CD14-positive monocyte (primary cell): ENCODE measurements around the gene KIAA1549. TPM values are rescaled to one million over a fixed set of nuclear protein-coding genes. Genes with fewer than 3 reads are reported as not detected.

ENCODE experiments used
- DNase-seq, 3 donors: peaks; one replicate each; pipeline ENCODE4 v3.0.0-alpha.2; 2011 to 2022
- H2AFZ ChIP-seq: 2 replicates; pipeline ENCODE4 v1.6.0; 2012; ENCODE audit warnings: mild to moderate bottlenecking, low read depth, low read length, inconsistent platforms; ENCODE audit not compliant: insufficient read depth, poor library complexity, severe bottlenecking
- H3K27ac ChIP-seq, 2 donors: 1 replicate in 1 of 2; 2 replicates in 1 of 2; pipeline ENCODE4 v1.5.1; 2012 to 2013; ENCODE audit warnings: low read length in 2 of 2, control low read depth in 1 of 2, inconsistent platforms in 1 of 2, low read depth in 1 of 2, mild to moderate bottlenecking in 1 of 2
- H3K27me3 ChIP-seq, 2 donors: one replicate each; pipeline versions ENCODE4 v1.6.0 to v1.6.1; 2011 to 2013; ENCODE audit warnings: low read length in 2 of 2; ENCODE audit not compliant: control insufficient read depth in 2 of 2, insufficient read depth in 2 of 2
- H3K36me3 ChIP-seq, 2 donors: replicated peaks in 1 of 2; 1 replicate in 1 of 2; 2 replicates in 1 of 2; pipeline versions ENCODE4 v1.5.1 to v1.6.1; 2012 to 2013; ENCODE audit warnings: low read length in 2 of 2, control low read depth in 1 of 2, inconsistent platforms in 1 of 2, mild to moderate bottlenecking in 1 of 2; ENCODE audit not compliant: insufficient read depth in 2 of 2, control insufficient read depth in 1 of 2
- H3K4me1 ChIP-seq, 2 donors: 1 replicate in 1 of 2; 2 replicates in 1 of 2; pipeline versions ENCODE4 v1.5.1 to v1.6.1; 2012 to 2013; ENCODE audit warnings: low read length in 2 of 2, control low read depth in 1 of 2, inconsistent platforms in 1 of 2, mild to moderate bottlenecking in 1 of 2, moderate library complexity in 1 of 2; ENCODE audit not compliant: insufficient read depth in 2 of 2, control insufficient read depth in 1 of 2
- H3K4me2 ChIP-seq: replicated peaks from 2 replicates; pipeline ENCODE3; 2012; ENCODE audit warnings: low read length, moderate library complexity, mild to moderate bottlenecking; ENCODE audit not compliant: poor library complexity, severe bottlenecking; ENCODE audit errors: extremely low read depth
- H3K4me3 ChIP-seq, 3 experiments: fragments of 200-600 bp in 1 of 3; sonication (generic) in 1 of 3; replicated peaks in 1 of 3; 1 replicate in 2 of 3; 2 replicates in 1 of 3; pipeline ENCODE4 v1.5.1; 2011 to 2013; ENCODE audit warnings: low read length in 3 of 3, mild to moderate bottlenecking in 3 of 3, control low read depth in 2 of 3, low read depth in 2 of 3, inconsistent platforms in 1 of 3, moderate library complexity in 1 of 3
- H3K79me2 ChIP-seq: 2 replicates; pipeline ENCODE4 v1.6.0; 2012; ENCODE audit warnings: mild to moderate bottlenecking, control low read depth, inconsistent platforms, low read length, moderate library complexity; ENCODE audit not compliant: insufficient read depth
- H3K9ac ChIP-seq: 2 replicates; pipeline ENCODE4 v1.6.0; 2017; ENCODE audit warnings: low read length, mild to moderate bottlenecking; ENCODE audit not compliant: insufficient read depth, poor library complexity, severe bottlenecking
- H3K9me3 ChIP-seq, 2 donors: replicated peaks in 1 of 2; 1 replicate in 1 of 2; 2 replicates in 1 of 2; pipeline versions ENCODE4 v1.5.1 to v1.6.1; 2012 to 2013; ENCODE audit warnings: low read length in 2 of 2, control low read depth in 1 of 2; ENCODE audit not compliant: control insufficient read depth in 1 of 2, insufficient read depth in 1 of 2
- H4K20me1 ChIP-seq: 2 replicates; pipeline ENCODE4 v1.6.0; 2012; ENCODE audit warnings: mild to moderate bottlenecking, low read length, control low read depth, moderate library complexity; ENCODE audit not compliant: insufficient read depth
- H3K27ac Mint-ChIP-seq, 7 donors: one replicate each; pipeline ENCODE4 v1.8.0; 2020; ENCODE audit warnings: mild to moderate bottlenecking in 7 of 7, mixed read lengths in 7 of 7, moderate library complexity in 6 of 7, inconsistent platforms in 2 of 7
- H3K27me3 Mint-ChIP-seq, 3 donors: one replicate each; pipeline ENCODE4 v1.8.0; 2021 to 2022; ENCODE audit warnings: low read depth in 3 of 3, mild to moderate bottlenecking in 3 of 3, mixed read lengths in 3 of 3, moderate library complexity in 3 of 3, inconsistent platforms in 1 of 3
- H3K36me3 Mint-ChIP-seq, 2 donors: one replicate each; pipeline ENCODE4 v1.8.0; 2020; ENCODE audit warnings: mixed read lengths in 2 of 2, inconsistent platforms in 1 of 2, mild to moderate bottlenecking in 1 of 2
- H3K4me1 Mint-ChIP-seq: one replicate; pipeline ENCODE4 v1.8.0; 2020; ENCODE audit warnings: mild to moderate bottlenecking, mixed read lengths
- H3K4me3 Mint-ChIP-seq, 2 donors: one replicate each; pipeline ENCODE4 v1.8.0; 2020; ENCODE audit warnings: mild to moderate bottlenecking in 2 of 2, mixed read lengths in 2 of 2, moderate library complexity in 1 of 2
- H3K9me3 Mint-ChIP-seq, 7 donors: one replicate each; pipeline ENCODE4 v1.8.0; 2020 to 2022; ENCODE audit warnings: mixed read lengths in 7 of 7, mild to moderate bottlenecking in 6 of 7, moderate library complexity in 6 of 7, inconsistent platforms in 2 of 7
- WGBS: methylation state at CpG from one replicate; pipeline ENCODE4 v1.1.5; 2013; ENCODE audit warnings: missing lambda C conversion rate; ENCODE audit not compliant: insufficient coverage; 5-methylcytosine and 5-hydroxymethylcytosine counted together
- intact Hi-C, 2 donors: fragments of 100-400 bp; cut with micrococcal nuclease; formaldehyde crosslinking; loops; one replicate each; pipeline versions ENCODE4 v1.15.0 to v1.15.1; 2023
- polyA plus RNA-seq, 3 donors: library from polyadenylated mRNA; depleted of rRNA in 1 of 3; unstranded in 2 of 3; stranded (reverse) in 1 of 3; fragments of 300-500 nt in 2 of 3; fragments of >200 nt in 1 of 3; fragmentation: Illumina TruSeq in 2 of 3; gene quantifications; 1 replicate in 2 of 3; 2 replicates in 1 of 3; pipeline ENCODE4 v1.2.3, GENCODE V29; 2012 to 2021
- TF ChIP-seq, protein P1 (sequence below): fragments of 200-600 bp; IDR thresholded peaks from one replicate; pipeline ENCODE4 v1.8.0; 2022; ENCODE audit warnings: antibody characterized with exemption, mild to moderate bottlenecking

KIAA1549 gene
- polyA plus RNA-seq, 3 donors: 0.03 TPM; not detected in 1

DNA sequence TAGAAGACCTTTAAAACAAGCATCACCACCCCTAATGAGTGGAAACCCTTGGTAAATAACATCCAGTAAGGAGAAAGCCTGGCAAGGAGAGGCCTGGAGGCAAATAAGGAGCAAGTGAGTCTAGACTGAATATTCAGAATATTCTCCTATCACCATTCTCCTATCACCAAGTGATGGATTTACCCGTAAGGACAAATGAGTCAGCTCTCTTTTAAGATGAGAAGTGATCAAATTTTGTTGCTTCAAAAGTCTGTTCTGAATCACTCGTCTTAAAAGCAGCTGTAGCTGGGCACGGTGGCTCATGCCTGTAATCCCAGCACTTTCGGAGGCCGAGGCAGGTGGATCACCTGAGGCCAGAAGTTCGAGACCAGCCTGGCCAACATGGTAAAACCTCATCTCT lies 28.4 kb downstream of the KIAA1549 start:
- no peak overlapping the region for H3K27ac Mint-ChIP-seq
- H3K27me3 ChIP-seq: no peaks in the 10 kb centered on the region
- no peak overlapping the region for H2AFZ ChIP-seq
- H3K9ac ChIP-seq: no peak overlapping the region
- H3K4me1 ChIP-seq: no peaks in the 10 kb centered on the region
- H3K9me3 Mint-ChIP-seq: peaks cover 0 to 11% (median 0%) of the 10 kb centered on the region in 7 donors
- peaks cover 0 to 1% (median 0%) of the 10 kb centered on the region in 3 donors for H3K27me3 Mint-ChIP-seq
- no peak overlapping the region for H3K4me3 Mint-ChIP-seq
- H3K79me2 ChIP-seq: no peaks in the 10 kb centered on the region
- 98% methylated on average over 5 of the region's 6 CpGs for whole genome bisulfite sequencing
- no peak overlapping the region for H3K27ac ChIP-seq
- no peaks in the 10 kb centered on the region for H4K20me1 ChIP-seq
- DNase-seq: no peak
- no peak overlapping the region for H3K4me3 ChIP-seq
- intact Hi-C loops: no loop called here
- no peaks in the 10 kb centered on the region for H3K36me3 ChIP-seq
- H3K9me3 ChIP-seq: no peaks in the 10 kb centered on the region
- no peaks in the 10 kb centered on the region for H3K36me3 Mint-ChIP-seq
- TF ChIP-seq, protein P1, sequence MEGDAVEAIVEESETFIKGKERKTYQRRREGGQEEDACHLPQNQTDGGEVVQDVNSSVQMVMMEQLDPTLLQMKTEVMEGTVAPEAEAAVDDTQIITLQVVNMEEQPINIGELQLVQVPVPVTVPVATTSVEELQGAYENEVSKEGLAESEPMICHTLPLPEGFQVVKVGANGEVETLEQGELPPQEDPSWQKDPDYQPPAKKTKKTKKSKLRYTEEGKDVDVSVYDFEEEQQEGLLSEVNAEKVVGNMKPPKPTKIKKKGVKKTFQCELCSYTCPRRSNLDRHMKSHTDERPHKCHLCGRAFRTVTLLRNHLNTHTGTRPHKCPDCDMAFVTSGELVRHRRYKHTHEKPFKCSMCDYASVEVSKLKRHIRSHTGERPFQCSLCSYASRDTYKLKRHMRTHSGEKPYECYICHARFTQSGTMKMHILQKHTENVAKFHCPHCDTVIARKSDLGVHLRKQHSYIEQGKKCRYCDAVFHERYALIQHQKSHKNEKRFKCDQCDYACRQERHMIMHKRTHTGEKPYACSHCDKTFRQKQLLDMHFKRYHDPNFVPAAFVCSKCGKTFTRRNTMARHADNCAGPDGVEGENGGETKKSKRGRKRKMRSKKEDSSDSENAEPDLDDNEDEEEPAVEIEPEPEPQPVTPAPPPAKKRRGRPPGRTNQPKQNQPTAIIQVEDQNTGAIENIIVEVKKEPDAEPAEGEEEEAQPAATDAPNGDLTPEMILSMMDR: no peak
- H3K4me1 Mint-ChIP-seq: peaks cover 9% of the 10 kb centered on the region
- no peak overlapping the region for H3K4me2 ChIP-seq

DNA sequence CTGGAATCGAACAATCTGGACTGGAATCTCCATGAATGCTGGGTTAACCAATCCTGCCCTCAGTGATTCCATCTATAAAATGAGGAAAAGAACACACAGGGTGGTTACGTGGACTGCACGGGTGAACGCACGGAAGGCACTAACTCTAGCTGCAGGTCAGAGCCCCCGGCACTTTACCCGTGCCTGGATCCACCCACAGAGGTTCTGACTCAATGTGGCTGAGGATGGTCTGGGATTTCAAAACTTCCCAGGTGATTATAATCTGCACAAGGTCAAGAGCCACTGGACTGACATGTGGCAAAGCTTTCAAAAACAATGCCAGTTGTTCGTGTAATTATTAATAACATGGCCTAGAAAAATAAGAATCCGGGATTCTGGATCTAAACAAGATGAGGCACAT lies 29.2 kb downstream of the KIAA1549 start:
- Histone ChIP-seq H3K9me3 (no peaks in the 10 kb centered on the region), H3K4me3 (no peak overlapping the region), H3K9ac (no peak overlapping the region), H3K27ac (no peak overlapping the region), H3K4me2 (no peak overlapping the region), H3K36me3 (no peaks in the 10 kb centered on the region), H3K4me1 (no peaks in the 10 kb centered on the region), H3K27me3 (no peaks in the 10 kb centered on the region), H3K79me2 (no peaks in the 10 kb centered on the region), H2AFZ (no peak overlapping the region), H4K20me1 (no peaks in the 10 kb centered on the region)
- H3K4me3 Mint-ChIP-seq: no peak overlapping the region
- no peak for DNase-seq
- H3K4me1 Mint-ChIP-seq: peaks cover under 1% of the 10 kb centered on the region
- WGBS: 98% methylated on average over 4 of the region's 9 CpGs
- H3K27ac Mint-ChIP-seq: no peak overlapping the region
- H3K36me3 Mint-ChIP-seq: no peaks in the 10 kb centered on the region
- H3K27me3 Mint-ChIP-seq: peaks cover 0 to 1% (median 0%) of the 10 kb centered on the region in 3 donors
- H3K9me3 Mint-ChIP-seq: peaks cover 0 to 8% (median 0%) of the 10 kb centered on the region in 7 donors
- TF ChIP-seq, protein P1: no peak
- intact Hi-C loops: no loop called here
